Fibroblast of mammary gland (primary cell): Measurements from ENCODE around the gene KCNG1.
"Not testable (repeated sequence)": the region's sequence is repeated elsewhere in the genome, so short reads cannot be mapped to it uniquely, and the experiment has no call there.

Experiments
- DNase-seq: peaks from one replicate; pipeline ENCODE4 v3.0.0-alpha.2; 2010; ENCODE audit warnings: low read depth
- H3K4me3 ChIP-seq: 2 replicates; pipeline ENCODE4 v1.5.1; 2011; ENCODE audit warnings: low read depth, mild to moderate bottlenecking, low read length, moderate library complexity; ENCODE audit not compliant: control insufficient read depth
- TF ChIP-seq, protein P1 (sequence below): conservative IDR thresholded peaks from 2 replicates; pipeline ENCODE4 v1.5.1; 2011; ENCODE audit warnings: low read depth, low read length, inconsistent platforms; ENCODE audit not compliant: control insufficient read depth, insufficient read depth

KCNG1 gene

DNA sequence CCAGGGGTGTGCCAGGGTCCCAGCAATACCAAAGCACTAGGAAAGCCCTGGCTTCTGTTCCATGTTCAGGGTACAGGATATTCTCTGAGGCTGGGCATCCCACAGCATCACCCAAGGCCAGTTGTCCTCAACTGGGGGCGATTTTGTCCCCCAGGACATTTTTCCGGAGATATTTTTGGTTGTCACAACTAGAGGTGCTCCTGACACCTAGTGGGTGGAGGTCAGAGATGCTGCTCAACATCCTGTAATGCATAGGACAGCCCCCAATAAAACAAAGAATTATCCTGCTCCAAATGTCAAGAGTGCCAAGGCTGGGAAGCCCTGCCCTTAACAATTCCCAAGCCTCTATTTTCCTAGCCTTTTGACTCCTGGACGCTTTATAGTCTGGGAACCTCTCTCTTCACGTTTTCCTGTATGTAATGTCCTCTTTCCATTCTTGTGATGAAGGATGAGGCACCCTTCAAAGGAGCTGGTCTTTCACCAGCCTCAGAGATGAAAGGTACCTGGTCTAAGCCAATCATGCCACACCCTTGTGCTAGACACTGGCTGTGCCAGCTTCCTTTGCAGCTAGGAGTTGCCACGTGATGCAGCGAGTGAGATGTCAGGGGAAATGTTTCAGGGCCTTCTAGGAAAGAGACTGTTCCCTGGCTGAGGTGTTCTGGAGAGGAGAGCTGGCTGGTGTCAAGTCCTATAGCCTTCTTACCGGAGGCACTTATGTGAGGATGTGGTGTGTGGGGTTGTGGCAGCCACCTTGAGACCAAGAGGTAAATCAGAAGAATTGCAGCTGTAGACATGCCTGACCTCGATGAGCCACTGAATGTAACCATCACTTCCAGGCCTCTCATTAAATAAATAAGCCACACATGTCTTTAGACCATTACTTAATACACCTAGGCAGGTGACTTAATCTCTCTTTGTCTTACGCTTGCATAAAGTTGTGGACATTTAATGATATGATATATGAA, 23.4 kb upstream of the KCNG1 start:
- DNase-seq, result no peak
- TF ChIP-seq, protein P1, sequence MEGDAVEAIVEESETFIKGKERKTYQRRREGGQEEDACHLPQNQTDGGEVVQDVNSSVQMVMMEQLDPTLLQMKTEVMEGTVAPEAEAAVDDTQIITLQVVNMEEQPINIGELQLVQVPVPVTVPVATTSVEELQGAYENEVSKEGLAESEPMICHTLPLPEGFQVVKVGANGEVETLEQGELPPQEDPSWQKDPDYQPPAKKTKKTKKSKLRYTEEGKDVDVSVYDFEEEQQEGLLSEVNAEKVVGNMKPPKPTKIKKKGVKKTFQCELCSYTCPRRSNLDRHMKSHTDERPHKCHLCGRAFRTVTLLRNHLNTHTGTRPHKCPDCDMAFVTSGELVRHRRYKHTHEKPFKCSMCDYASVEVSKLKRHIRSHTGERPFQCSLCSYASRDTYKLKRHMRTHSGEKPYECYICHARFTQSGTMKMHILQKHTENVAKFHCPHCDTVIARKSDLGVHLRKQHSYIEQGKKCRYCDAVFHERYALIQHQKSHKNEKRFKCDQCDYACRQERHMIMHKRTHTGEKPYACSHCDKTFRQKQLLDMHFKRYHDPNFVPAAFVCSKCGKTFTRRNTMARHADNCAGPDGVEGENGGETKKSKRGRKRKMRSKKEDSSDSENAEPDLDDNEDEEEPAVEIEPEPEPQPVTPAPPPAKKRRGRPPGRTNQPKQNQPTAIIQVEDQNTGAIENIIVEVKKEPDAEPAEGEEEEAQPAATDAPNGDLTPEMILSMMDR, result no peak
- no peak overlapping the region for H3K4me3 ChIP-seq

DNA sequence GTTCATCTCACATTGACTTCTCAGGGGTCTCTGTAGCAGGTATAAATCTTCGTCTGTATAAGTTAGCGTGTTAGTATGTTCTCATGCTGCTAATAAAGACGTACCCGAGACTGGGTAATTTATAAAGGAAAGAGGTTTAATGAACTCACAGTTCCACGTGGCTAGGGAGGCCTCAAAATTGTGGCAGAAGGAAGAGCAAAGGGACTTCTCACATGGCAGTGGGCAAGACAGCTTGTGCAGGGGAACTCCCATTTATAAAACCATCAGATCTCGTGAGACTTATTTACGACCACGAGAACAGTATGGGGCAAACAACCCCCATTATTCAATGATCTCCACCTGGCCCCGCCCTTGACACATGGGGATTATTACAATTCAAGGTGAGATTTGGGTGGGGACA, 22.6 kb upstream of the KCNG1 start:
- not testable (repeated sequence) for DNase-seq, H3K4me3 ChIP-seq

DNA sequence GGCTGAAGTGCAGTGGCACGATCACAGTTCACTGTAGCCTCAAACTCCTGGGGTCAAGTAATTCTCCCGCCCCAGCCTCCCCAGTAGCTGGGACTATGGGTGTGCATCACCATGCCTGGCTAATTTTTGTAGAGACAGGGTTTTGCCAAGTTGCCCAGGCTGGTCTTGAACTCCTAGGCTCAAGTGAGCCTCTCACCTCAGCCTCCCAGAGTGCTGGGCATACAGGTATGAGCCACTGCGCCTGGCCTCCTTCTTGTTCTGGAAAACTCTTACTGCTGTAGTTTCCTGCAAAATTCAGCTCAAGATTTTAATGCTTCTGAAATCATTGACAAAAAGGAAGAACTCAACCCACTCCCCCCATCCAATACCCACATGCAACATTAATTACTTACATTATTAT, 21.9 kb upstream of the KCNG1 start:
- H3K4me3 ChIP-seq, result no peak overlapping the region
- TF ChIP-seq, protein P1, result no peak
- DNase-seq, result no peak

DNA sequence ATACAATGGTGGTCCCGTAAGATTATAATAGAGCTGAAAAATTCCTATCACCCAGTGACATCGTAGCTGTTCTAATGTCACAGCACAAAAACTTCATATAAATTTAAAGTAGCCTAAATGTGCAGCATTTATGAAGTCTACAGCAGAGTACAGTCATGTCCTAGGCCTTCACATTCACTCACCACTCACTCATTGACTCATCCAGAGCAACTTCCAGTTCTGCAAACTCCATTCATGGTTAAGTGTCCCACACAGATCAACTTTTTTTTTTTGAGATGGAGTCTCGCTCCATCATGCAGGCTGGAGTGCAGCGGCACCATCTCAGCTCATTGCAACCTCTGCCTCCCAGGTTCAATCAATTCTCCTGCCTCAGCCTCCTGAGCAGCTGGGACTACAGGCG, 20.9 kb upstream of the KCNG1 start:
- DNase-seq, result peak; percentile 75
- TF ChIP-seq, protein P1, result no peak
- H3K4me3 ChIP-seq, result no peak overlapping the region

DNA sequence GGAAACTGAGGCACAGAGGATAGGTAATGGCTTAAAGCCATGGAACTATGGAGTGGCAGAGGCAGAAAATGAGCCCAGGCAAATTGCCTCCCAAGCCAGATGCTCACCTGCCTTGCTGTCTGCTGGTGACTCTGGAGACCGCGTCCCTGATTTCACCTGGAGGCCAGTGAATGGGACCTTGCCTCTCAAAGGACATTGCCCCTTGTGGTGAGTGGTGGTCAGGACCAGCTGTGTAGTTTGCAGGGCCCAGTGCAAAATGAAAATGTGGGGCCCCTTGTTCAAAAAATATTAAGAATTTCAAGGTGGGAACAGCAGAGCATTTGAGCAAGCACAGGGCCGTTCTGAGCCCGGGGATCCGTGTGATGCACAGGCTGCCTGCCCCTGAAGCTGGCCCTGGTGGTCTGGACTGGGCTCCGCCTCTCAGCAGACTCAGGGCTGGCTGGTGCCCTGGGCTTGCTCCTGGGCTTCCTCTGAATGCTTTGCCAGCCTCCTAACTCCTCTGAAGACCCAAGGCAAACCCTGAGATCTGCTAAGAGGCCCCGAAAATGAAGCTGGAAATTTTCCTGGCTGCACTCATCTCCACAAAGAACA, 19.8 kb upstream of the KCNG1 start:
- DNase-seq, result no peak
- TF ChIP-seq, protein P1, result peak; percentile 14
- no peak overlapping the region for H3K4me3 ChIP-seq

DNA sequence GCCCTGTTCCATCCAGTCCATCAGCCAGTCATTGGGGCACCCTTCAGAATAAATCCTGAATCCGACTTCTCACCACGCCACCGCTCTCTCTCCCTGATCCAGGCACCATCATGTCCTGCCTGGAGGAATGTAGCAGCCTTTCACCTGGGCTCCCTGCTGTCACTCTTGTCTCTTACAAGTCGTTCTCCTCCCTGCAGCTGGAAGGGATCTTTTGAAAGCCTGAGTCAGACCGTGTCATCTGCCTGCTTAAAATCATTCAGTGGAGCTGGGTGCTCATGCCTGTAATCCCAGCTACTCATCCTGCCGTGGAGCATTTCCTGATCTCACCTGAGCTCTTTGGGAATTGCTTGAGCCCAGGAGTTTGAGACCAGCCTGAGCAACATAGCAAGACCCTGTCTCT, 19.2 kb upstream of the KCNG1 start:
- no peak for DNase-seq
- H3K4me3 ChIP-seq, result no peak overlapping the region
- TF ChIP-seq, protein P1, result no peak

DNA sequence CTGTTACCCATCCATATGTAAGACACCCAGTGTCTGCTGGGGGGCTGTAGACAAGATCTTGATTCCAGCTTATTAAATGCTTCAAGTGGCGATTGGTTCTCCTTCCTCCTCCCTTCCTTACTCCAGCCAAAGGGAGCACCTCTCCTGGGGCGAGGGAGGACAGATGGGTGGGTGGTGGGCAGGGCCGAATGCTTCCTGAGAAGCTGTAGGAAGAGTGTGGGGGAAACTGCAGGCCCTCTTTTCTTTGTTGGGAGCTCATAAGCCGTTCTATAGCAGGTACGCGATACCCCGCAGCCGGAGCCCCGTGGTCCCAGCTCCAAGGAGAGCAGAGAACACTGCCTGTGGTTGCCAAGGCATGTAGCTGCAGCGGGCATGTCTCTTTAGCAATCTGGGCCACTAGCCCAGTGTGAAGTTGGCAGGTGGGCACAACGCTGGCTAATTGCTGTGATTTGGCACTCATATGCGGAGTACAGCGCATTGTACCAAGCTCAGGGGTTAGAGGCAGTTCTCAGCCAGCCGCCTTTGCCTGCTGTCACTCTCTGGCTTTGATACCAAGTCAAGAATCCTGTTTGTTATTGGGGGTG, 14.7 kb upstream of the KCNG1 start:
- DNase-seq, result no peak
- TF ChIP-seq, protein P1, result no peak

More for the DNA sequence above, 14.7 kb upstream of the KCNG1 start:
- H3K4me3 ChIP-seq, result no peak overlapping the region
